HEK293 (cell line): Measurements from ENCODE around the gene IL18.

Source experiments
- CTCF ChIA-PET: fragments of 350-600 bp; formaldehyde crosslinking; extraction: SDS; loops from one replicate; lab custom pipeline; 2021; ENCODE audit warnings: antibody characterized with exemption; lab: Yijun Ruan, JAX
- POLR2A ChIA-PET: fragments of 300-600 bp; formaldehyde crosslinking; extraction: SDS; loops from one replicate; lab custom pipeline; 2020; ENCODE audit warnings: antibody characterized with exemption, inconsistent platforms; lab: Yijun Ruan, JAX
- H3K27ac ChIP-seq: fragments of 200-500 bp; sonication (Bioruptor generic); 2 replicates; pipeline ENCODE4 v1.5.1; 2014; ENCODE audit warnings: low read depth, low read length, control low read depth, inconsistent platforms; ENCODE audit errors: extremely low read depth
- H3K36me3 ChIP-seq, 2 experiments: fragments of 200-500 bp in 1 of 2; sonication (Bioruptor generic) in 1 of 2; 1 replicate in 1 of 2; 2 replicates in 1 of 2; pipeline ENCODE4 v1.5.1; 2014 to 2017; ENCODE audit warnings: inconsistent platforms in 2 of 2, low read length in 2 of 2; ENCODE audit not compliant: control insufficient read depth in 2 of 2, insufficient read depth in 1 of 2
- H3K4me1 ChIP-seq: fragments of 200-500 bp; sonication (Bioruptor generic); 2 replicates; pipeline ENCODE4 v1.5.1; 2014; ENCODE audit warnings: mild to moderate bottlenecking, low read length, inconsistent platforms; ENCODE audit not compliant: control insufficient read depth, insufficient read depth
- H3K4me3 ChIP-seq: 2 replicates; pipeline ENCODE4 v1.5.1; 2011; ENCODE audit warnings: low read depth, mild to moderate bottlenecking, control low read depth, low read length, moderate library complexity
- H3K9me3 ChIP-seq: fragments of 200-500 bp; sonication (Bioruptor generic); 2 replicates; pipeline ENCODE4 v1.5.1; 2014; ENCODE audit warnings: low read depth, low read length, inconsistent platforms; ENCODE audit not compliant: control insufficient read depth, insufficient read depth
- GLIS2 ChIP-seq: fragments of 450-650 bp; formaldehyde crosslinking; IDR thresholded peaks from 2 replicates; pipeline ENCODE4 v1.5.1; 2016; ENCODE audit warnings: missing biosample characterization, missing genetic modification characterization
- HOXD13 ChIP-seq: sonication (generic); formaldehyde crosslinking; IDR thresholded peaks from 2 replicates; pipeline ENCODE4 v1.8.0; 2022; ENCODE audit warnings: missing genetic modification reagents, borderline replicate concordance
- IKZF3 ChIP-seq: fragments of 450-650 bp; IDR thresholded peaks from 2 replicates; pipeline ENCODE4 v1.5.0; 2018; ENCODE audit warnings: missing biosample characterization, mild to moderate bottlenecking, missing genetic modification characterization, moderate library complexity
- KLF16 ChIP-seq: fragments of 450-650 bp; formaldehyde crosslinking; IDR thresholded peaks from 2 replicates; pipeline ENCODE4 v1.5.1; 2017; ENCODE audit warnings: missing biosample characterization, missing genetic modification characterization
- KLF9 ChIP-seq: fragments of 450-650 bp; formaldehyde crosslinking; IDR thresholded peaks from 2 replicates; pipeline ENCODE4 v1.5.1; 2016; ENCODE audit warnings: missing biosample characterization, missing genetic modification characterization, low read depth
- MYNN ChIP-seq: fragments of 450-650 bp; formaldehyde crosslinking; IDR thresholded peaks from 2 replicates; pipeline ENCODE4 v1.5.1; 2016; ENCODE audit warnings: missing biosample characterization, missing genetic modification characterization, borderline replicate concordance
- YY1 ChIP-seq: fragments of 450-650 bp; formaldehyde crosslinking; IDR thresholded peaks from 2 replicates; pipeline ENCODE4 v1.5.1; 2018; ENCODE audit warnings: missing biosample characterization, missing genetic modification characterization
- ZBTB8A ChIP-seq: fragments of 450-650 bp; formaldehyde crosslinking; IDR thresholded peaks from 2 replicates; pipeline ENCODE4 v1.5.1; 2016; ENCODE audit warnings: missing biosample characterization, missing genetic modification characterization
- ZNF114 ChIP-seq: fragments of 450-650 bp; formaldehyde crosslinking; IDR thresholded peaks from 2 replicates; pipeline ENCODE4 v1.5.0; 2017; ENCODE audit warnings: missing biosample characterization, missing genetic modification characterization
- ZNF174 ChIP-seq: fragments of 450-650 bp; formaldehyde crosslinking; IDR thresholded peaks from 2 replicates; pipeline ENCODE4 v1.5.0; 2017; ENCODE audit warnings: missing biosample characterization, mild to moderate bottlenecking, missing genetic modification characterization
- ZNF302 ChIP-seq: fragments of 450-650 bp; formaldehyde crosslinking; IDR thresholded peaks from 2 replicates; pipeline ENCODE4 v1.5.1; 2016; ENCODE audit warnings: missing biosample characterization, missing genetic modification characterization, low read depth
- ZNF341 ChIP-seq: fragments of 450-650 bp; formaldehyde crosslinking; IDR thresholded peaks from 2 replicates; pipeline ENCODE4; 2016; ENCODE audit warnings: low read depth, missing biosample characterization, missing genetic modification characterization
- ZNF843 ChIP-seq: fragments of 450-650 bp; formaldehyde crosslinking; IDR thresholded peaks from 2 replicates; pipeline ENCODE4 v1.5.1; 2016; ENCODE audit warnings: missing biosample characterization, missing genetic modification characterization
- TF ChIP-seq, protein P1 (sequence below): fragments of 450-650 bp; IDR thresholded peaks from 2 replicates; pipeline ENCODE4 v1.5.1; 2018; ENCODE audit warnings: missing biosample characterization, mild to moderate bottlenecking, missing genetic modification characterization
- TF ChIP-seq, protein P2 (sequence below): fragments of 450-650 bp; formaldehyde crosslinking; IDR thresholded peaks from 2 replicates; pipeline ENCODE4 v1.5.1; 2016; ENCODE audit warnings: missing biosample characterization, missing genetic modification characterization, low read depth
- TF ChIP-seq, protein P3 (sequence below): fragments of 450-650 bp; formaldehyde crosslinking; IDR thresholded peaks from 2 replicates; pipeline ENCODE4 v1.5.1; 2016; ENCODE audit warnings: missing biosample characterization, missing genetic modification characterization
- TF ChIP-seq, protein P4 (sequence below): fragments of 450-650 bp; formaldehyde crosslinking; IDR thresholded peaks from 2 replicates; pipeline ENCODE4 v1.5.1; 2016; ENCODE audit warnings: missing biosample characterization, missing genetic modification characterization, borderline replicate concordance
- TF ChIP-seq, protein P5 (sequence below): fragments of 450-650 bp; formaldehyde crosslinking; IDR thresholded peaks from 2 replicates; pipeline ENCODE4 v1.5.1; 2016; ENCODE audit warnings: missing biosample characterization, missing genetic modification characterization
- TF ChIP-seq, protein P6 (sequence below): fragments of 450-650 bp; formaldehyde crosslinking; optimal IDR thresholded peaks from 2 replicates; pipeline ENCODE3; 2016; ENCODE audit warnings: missing biosample characterization, mild to moderate bottlenecking, missing genetic modification characterization

Gene IL18

DNA sequence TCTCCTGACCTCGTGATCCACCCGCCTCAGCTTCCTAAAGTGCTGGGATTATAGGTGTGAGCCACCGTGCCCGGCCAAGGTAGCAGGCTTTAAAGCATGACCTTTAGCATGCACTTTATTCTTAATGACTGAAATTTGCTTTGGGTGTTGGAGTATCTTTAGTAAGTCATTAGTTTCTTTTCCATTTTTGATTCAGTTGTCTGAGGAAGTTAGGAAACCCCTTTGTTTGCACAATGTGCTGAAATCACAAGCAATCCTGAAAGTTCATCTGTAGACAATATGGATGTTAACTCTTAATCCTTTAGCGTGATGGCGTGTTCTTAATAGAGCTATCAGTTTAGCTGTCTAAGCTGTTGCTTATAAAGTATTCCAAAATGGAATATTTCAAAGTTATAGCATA, 60.4 kb downstream of the IL18 start:
- H3K4me3 ChIP-seq: no peak overlapping the region
- H3K27ac ChIP-seq: no peak overlapping the region
- TF ChIP-seq ZNF174 (tag by site-specific recombination): no peak
- no peak for TF ChIP-seq IKZF3 (tag by site-specific recombination)
- TF ChIP-seq YY1 (tag by site-specific recombination): no peak
- TF ChIP-seq, protein P1, sequence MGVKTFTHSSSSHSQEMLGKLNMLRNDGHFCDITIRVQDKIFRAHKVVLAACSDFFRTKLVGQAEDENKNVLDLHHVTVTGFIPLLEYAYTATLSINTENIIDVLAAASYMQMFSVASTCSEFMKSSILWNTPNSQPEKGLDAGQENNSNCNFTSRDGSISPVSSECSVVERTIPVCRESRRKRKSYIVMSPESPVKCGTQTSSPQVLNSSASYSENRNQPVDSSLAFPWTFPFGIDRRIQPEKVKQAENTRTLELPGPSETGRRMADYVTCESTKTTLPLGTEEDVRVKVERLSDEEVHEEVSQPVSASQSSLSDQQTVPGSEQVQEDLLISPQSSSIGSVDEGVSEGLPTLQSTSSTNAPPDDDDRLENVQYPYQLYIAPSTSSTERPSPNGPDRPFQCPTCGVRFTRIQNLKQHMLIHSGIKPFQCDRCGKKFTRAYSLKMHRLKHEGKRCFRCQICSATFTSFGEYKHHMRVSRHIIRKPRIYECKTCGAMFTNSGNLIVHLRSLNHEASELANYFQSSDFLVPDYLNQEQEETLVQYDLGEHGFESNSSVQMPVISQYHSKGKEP: no peak
- no peak for TF ChIP-seq ZNF341 (tag by site-specific recombination)
- TF ChIP-seq, protein P2, sequence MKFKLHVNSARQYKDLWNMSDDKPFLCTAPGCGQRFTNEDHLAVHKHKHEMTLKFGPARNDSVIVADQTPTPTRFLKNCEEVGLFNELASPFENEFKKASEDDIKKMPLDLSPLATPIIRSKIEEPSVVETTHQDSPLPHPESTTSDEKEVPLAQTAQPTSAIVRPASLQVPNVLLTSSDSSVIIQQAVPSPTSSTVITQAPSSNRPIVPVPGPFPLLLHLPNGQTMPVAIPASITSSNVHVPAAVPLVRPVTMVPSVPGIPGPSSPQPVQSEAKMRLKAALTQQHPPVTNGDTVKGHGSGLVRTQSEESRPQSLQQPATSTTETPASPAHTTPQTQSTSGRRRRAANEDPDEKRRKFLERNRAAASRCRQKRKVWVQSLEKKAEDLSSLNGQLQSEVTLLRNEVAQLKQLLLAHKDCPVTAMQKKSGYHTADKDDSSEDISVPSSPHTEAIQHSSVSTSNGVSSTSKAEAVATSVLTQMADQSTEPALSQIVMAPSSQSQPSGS (tag by site-specific recombination): no peak
- no peak for TF ChIP-seq MYNN (tag by site-specific recombination)
- no peak for TF ChIP-seq ZNF302 (tag by site-specific recombination)
- no peak for TF ChIP-seq ZNF843 (tag by site-specific recombination)
- no peak for TF ChIP-seq KLF16
- TF ChIP-seq, protein P3, sequence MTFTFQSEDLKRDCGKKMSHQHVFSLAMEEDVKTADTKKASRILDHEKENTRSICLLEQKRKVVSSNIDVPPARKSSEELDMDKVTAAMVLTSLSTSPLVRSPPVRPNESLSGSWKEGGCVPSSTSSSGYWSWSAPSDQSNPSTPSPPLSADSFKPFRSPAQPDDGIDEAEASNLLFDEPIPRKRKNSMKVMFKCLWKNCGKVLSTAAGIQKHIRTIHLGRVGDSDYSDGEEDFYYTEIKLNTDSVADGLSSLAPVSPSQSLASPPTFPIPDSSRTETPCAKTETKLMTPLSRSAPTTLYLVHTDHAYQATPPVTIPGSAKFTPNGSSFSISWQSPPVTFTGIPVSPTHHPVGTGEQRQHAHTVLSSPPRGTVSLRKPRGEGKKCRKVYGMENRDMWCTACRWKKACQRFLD: no peak
- TF ChIP-seq, protein P4, sequence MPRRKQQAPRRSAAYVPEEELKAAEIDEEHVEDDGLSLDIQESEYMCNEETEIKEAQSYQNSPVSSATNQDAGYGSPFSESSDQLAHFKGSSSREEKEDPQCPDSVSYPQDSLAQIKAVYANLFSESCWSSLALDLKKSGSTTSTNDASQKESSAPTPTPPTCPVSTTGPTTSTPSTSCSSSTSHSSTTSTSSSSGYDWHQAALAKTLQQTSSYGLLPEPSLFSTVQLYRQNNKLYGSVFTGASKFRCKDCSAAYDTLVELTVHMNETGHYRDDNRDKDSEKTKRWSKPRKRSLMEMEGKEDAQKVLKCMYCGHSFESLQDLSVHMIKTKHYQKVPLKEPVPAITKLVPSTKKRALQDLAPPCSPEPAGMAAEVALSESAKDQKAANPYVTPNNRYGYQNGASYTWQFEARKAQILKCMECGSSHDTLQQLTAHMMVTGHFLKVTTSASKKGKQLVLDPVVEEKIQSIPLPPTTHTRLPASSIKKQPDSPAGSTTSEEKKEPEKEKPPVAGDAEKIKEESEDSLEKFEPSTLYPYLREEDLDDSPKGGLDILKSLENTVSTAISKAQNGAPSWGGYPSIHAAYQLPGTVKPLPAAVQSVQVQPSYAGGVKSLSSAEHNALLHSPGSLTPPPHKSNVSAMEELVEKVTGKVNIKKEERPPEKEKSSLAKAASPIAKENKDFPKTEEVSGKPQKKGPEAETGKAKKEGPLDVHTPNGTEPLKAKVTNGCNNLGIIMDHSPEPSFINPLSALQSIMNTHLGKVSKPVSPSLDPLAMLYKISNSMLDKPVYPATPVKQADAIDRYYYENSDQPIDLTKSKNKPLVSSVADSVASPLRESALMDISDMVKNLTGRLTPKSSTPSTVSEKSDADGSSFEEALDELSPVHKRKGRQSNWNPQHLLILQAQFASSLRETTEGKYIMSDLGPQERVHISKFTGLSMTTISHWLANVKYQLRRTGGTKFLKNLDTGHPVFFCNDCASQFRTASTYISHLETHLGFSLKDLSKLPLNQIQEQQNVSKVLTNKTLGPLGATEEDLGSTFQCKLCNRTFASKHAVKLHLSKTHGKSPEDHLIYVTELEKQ (tag by site-specific recombination): no peak
- no peaks in the 10 kb centered on the region for H3K4me1 ChIP-seq
- ChIA-PET POLR2A (no interaction called here), CTCF (interaction anchor here (7.4 kb wide), 1 partner anchor 9 kb away, joined by 36 read pairs; no protein-coding TSS in a partner anchor)
- no peaks in the 10 kb centered on the region for H3K9me3 ChIP-seq
- no peaks in the 10 kb centered on the region for H3K36me3 ChIP-seq

DNA sequence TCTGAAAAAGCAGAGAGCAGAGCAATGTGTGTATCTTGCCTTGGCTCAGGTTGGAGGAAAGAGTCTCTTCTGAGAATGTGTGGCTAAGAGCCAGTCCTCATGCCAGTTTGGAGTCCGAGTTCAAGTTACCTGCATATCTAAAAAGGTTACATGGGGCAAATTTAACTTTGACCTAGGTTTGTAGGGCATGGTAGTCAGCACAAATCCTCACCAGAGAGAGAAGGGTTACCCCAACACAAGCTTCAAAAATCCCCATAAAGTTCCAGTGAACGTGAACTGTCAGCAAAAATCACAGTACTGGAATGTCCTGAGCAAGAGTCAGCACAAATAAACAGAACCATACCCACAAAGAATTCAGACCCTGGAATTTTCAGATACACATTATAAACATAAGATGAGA, 63.4 kb downstream of the IL18 start:
- no peak overlapping the region for H3K27ac ChIP-seq
- TF ChIP-seq GLIS2 (tag by site-specific recombination) (no peak), ZBTB8A (tag by site-specific recombination) (no peak), KLF9 (no peak), HOXD13 (CRISPR knock-in tag) (no peak), ZNF114 (tag by site-specific recombination) (no peak)
- TF ChIP-seq, protein P4 (tag by site-specific recombination): no peak
- TF ChIP-seq, protein P5, sequence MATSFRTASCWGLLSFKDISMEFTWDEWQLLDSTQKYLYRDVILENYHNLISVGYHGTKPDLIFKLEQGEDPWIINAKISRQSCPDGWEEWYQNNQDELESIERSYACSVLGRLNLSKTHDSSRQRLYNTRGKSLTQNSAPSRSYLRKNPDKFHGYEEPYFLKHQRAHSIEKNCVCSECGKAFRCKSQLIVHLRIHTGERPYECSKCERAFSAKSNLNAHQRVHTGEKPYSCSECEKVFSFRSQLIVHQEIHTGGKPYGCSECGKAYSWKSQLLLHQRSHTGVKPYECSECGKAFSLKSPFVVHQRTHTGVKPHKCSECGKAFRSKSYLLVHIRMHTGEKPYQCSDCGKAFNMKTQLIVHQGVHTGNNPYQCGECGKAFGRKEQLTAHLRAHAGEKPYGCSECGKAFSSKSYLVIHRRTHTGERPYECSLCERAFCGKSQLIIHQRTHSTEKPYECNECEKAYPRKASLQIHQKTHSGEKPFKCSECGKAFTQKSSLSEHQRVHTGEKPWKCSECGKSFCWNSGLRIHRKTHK: no peak
- TF ChIP-seq, protein P6, sequence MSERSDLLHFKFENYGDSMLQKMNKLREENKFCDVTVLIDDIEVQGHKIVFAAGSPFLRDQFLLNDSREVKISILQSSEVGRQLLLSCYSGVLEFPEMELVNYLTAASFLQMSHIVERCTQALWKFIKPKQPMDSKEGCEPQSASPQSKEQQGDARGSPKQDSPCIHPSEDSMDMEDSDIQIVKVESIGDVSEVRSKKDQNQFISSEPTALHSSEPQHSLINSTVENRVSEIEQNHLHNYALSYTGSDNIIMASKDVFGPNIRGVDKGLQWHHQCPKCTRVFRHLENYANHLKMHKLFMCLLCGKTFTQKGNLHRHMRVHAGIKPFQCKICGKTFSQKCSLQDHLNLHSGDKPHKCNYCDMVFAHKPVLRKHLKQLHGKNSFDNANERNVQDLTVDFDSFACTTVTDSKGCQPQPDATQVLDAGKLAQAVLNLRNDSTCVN (tag by site-specific recombination): no peak
- TF ChIP-seq, all 188 proteins: peak for 0
- CTCF ChIA-PET: interaction anchor here (1.3 to 7.4 kb wide), 2 partner anchors 12 to 75 kb away, joined by 6 to 36 read pairs; partner anchors contain the start of gene BCO2

More for the DNA sequence above, 63.4 kb downstream of the IL18 start:
- no peak overlapping the region for H3K4me3 ChIP-seq
- no peaks in the 10 kb centered on the region for H3K4me1 ChIP-seq
- POLR2A ChIA-PET: no interaction called here
- H3K9me3 ChIP-seq: no peaks in the 10 kb centered on the region
- H3K36me3 ChIP-seq: peaks cover 0 to 20% of the 10 kb centered on the region in 2 experiments; a peak in 2 of 3 replicates
